Esophagus muscularis mucosa (tissue), 4 donors: ENCODE measurements around the gene NRP1. TPM values are rescaled to one million over a fixed set of nuclear protein-coding genes. Genes with fewer than 3 reads are reported as not detected.

Source experiments
- DNase-seq: peaks from one replicate; pipeline ENCODE4 v3.0.0-alpha.2; 2017; ENCODE audit errors: extremely low spot score
- H3K27ac ChIP-seq, 4 donors: fragments of 200-600 bp; sonication (generic); replicated peaks in 1 of 4; 1 replicate in 3 of 4; 2 replicates in 1 of 4; pipeline ENCODE4 v1.5.1; 2016 to 2019; ENCODE audit warnings: mild to moderate bottlenecking in 1 of 4
- H3K27me3 ChIP-seq, 4 donors: fragments of 200-600 bp; sonication (generic); one replicate each; pipeline versions ENCODE4 v1.5.1 to v1.6.0; 2016 to 2019
- H3K36me3 ChIP-seq, 4 donors: fragments of 200-600 bp; sonication (generic); one replicate each; pipeline ENCODE4 v1.5.1; 2016 to 2019
- H3K4me1 ChIP-seq, 4 donors: fragments of 200-600 bp; sonication (generic); one replicate each; pipeline ENCODE4 v1.5.1; 2016 to 2019
- H3K4me3 ChIP-seq, 4 donors: fragments of 200-600 bp; sonication (generic); 1 replicate in 2 of 4; 2 replicates in 2 of 4; pipeline ENCODE4 v1.5.1; 2016 to 2019; ENCODE audit warnings: mild to moderate bottlenecking in 4 of 4, moderate library complexity in 1 of 4
- H3K9me3 ChIP-seq, 4 donors: fragments of 200-600 bp; sonication (generic); 1 replicate in 3 of 4; 2 replicates in 1 of 4; pipeline ENCODE4 v1.5.1; 2016 to 2019
- CTCF ChIP-seq, 3 experiments: fragments of 200-600 bp in 2 of 3; fragments of 450-650 bp in 1 of 3; sonication (generic) in 2 of 3; IDR thresholded peaks; one replicate each; pipeline ENCODE4 v1.5.1; 2017 to 2019; ENCODE audit warnings: antibody characterized with exemption in 3 of 3, mild to moderate bottlenecking in 2 of 3, moderate library complexity in 1 of 3
- EP300 ChIP-seq: sonication (generic); formaldehyde crosslinking; IDR thresholded peaks from one replicate; pipeline ENCODE4 v1.6.1; 2017; ENCODE audit warnings: antibody characterized with exemption
- POLR2A ChIP-seq: fragments of 450-650 bp; IDR thresholded peaks from one replicate; pipeline ENCODE4 v1.6.1; 2017; ENCODE audit warnings: antibody characterized with exemption, moderate library complexity, mild to moderate bottlenecking, low read depth
- POLR2AphosphoS5 ChIP-seq, 2 donors: sonication (generic); formaldehyde crosslinking; IDR thresholded peaks; one replicate each; pipeline ENCODE4 v1.6.1; 2017; ENCODE audit warnings: antibody characterized with exemption in 2 of 2
- WGBS: methylation state at CpG from one replicate; pipeline ENCODE4 v1.1.5; 2018; 5-methylcytosine and 5-hydroxymethylcytosine counted together
- intact Hi-C: fragments of 100-400 bp; cut with DNase I; formaldehyde crosslinking; loops from one replicate; pipeline ENCODE4 v1.15.1; 2023
- total RNA-seq, 4 donors: library from RNA; depleted of rRNA; stranded (reverse); fragments of >200 nt; gene quantifications; one replicate each; pipeline versions ENCODE4 v1.1.0 to v1.2.1, GENCODE V29; 2016

NRP1 gene
- total RNA-seq, 4 donors from 2014 or later: 36.5 to 64.4 (median 54.1) TPM

GRCh38 chr10:33344676-33345075 is 10.2 kb upstream of the NRP1 start:
- DNase-seq: no peak
- Histone ChIP-seq H3K9me3 (no peaks in the 10 kb centered on the region), H3K4me3 (no peak overlapping the region), H3K36me3 (no peaks in the 10 kb centered on the region), H3K4me1 (peaks cover 17 to 22% (median 21%) of the 10 kb centered on the region in 4 donors), H3K27ac (no peak overlapping the region), H3K27me3 (no peaks in the 10 kb centered on the region)
- no peak for TF ChIP-seq POLR2AphosphoS5 (IDR thresholded peaks at IDR 0.05)
- no peak for TF ChIP-seq CTCF (IDR thresholded peaks at IDR 0.05)
- no peak for TF ChIP-seq EP300
- no peak for TF ChIP-seq POLR2A
- intact Hi-C loops: no loop called here
- 100% methylated on average over 2 of the region's 2 CpGs for WGBS

DNA sequence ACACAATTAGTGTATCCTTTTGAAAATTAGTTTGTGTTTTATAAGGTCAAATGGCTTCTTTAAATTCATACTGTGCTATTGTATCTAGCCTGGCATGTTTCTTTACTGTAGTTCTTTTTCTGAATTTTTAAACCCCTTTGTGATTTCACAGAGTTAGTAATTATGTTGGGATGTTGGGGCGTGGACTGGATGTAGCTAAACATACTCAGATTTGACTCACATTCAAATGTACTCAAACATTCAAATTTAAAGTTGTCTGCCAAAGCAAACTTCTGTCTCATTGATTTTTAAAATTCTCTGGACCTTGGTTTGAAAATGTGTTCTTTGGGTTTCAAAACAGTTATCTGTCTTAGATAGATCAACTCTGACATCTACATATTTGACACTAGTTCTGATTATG is 7.2 kb upstream of the NRP1 start:
- intact Hi-C loops: no loop called here
- 48% methylated on average over 1 of the region's 1 CpG for WGBS
- DNase-seq: no peak
- Histone ChIP-seq H3K27me3 (no peaks in the 10 kb centered on the region), H3K4me1 (peaks cover 24 to 34% (median 33%) of the 10 kb centered on the region in 4 donors), H3K27ac (no peak overlapping the region), H3K9me3 (no peaks in the 10 kb centered on the region), H3K36me3 (no peaks in the 10 kb centered on the region), H3K4me3 (peak overlapping the region in 3 of 4 donors; percentile 12 to 24 (median 17))
- TF ChIP-seq POLR2AphosphoS5 (IDR thresholded peaks at IDR 0.05) (no peak), EP300 (no peak), POLR2A (no peak), CTCF (IDR thresholded peaks at IDR 0.05) (no peak)

DNA sequence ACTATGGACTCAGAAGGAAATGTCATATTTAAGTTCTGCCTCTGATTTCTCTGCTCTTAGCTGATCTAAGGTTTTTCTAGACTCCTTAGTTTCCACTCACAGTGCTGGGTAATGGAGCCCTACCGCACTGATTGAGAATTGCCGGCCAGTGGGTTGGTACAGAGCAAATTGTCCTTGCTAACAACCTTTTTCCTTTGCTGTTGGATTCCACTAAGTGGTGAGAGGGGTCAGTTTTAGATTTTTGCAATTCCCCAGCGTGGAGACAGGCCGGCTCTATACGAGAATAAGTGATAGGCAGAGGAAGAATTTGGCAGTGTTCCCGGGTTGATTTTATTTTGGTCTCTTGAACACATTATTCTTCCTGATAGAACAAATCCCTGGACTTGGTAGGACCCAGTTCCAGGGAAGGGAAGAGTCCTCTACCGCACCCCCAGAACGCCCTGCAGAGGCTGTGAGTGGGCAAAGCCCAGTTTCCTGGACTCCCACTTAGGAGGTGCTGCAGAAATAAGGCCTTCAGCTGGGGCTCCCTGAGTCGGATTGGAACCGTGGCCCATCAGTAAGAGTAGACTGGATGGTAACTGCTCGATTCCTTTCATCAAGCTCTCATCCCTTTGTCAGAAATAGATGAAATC is 3.0 kb upstream of the NRP1 start:
- intact Hi-C loops: loop anchor here (5.0 kb wide), 1 partner anchor 170 kb away; no protein-coding TSS in a partner anchor
- H3K27ac ChIP-seq: peak overlapping the region; percentile 90 to 95 (median 92)
- no peaks in the 10 kb centered on the region for H3K36me3 ChIP-seq
- WGBS: 34% methylated on average over 11 of the region's 11 CpGs
- no peaks in the 10 kb centered on the region for H3K9me3 ChIP-seq
- H3K27me3 ChIP-seq: no peaks in the 10 kb centered on the region
- DNase-seq: no peak
- H3K4me1 ChIP-seq: peaks cover 22 to 56% (median 41%) of the 10 kb centered on the region in 4 donors
- TF ChIP-seq POLR2AphosphoS5 (IDR thresholded peaks at IDR 0.05) (peak in 1 of 2 donors; percentile 29), EP300 (no peak), CTCF (IDR thresholded peaks at IDR 0.05) (peak in 1 of 3 experiments; percentile 53), POLR2A (no peak)
- peak overlapping the region; percentile 74 to 95 (median 84) for H3K4me3 ChIP-seq

DNA sequence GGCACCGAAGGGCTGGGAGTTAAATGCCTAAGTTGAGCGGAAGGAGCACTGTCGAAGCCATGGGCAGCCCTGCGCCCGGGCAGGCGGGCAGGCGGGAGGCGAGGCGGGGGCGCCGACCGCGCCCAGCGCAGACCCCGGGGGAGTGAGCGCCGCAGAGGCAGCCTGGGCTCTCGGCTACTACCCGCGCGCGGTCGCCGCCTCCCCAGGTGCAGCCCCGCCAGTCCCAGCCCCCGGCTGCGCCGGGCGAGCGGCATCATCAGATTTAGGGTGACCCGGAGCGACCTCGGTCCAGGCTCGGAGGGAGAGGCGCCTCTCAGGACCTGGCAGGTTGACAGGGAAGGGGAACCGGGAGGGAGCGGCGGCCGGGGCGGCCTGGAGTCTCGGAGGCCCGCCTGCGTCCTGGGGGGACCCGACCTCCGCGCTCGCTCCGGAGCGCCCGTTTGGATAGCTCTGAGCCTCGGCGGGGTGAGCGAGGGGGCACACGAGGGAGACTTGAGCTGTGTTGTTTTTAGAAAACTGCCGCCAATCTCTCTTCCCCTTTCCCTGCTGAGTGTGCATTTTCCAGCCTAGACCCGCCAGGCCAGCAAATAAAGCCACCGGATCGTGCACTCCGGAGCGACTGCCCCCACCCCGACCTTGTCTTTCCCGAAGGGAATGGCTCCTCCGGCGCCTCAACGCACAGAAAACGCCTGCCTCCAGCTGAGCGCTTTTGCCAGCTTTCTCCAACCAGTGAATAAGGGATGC is 2.3 kb upstream of the NRP1 start:
- Histone ChIP-seq H3K36me3 (no peaks in the 10 kb centered on the region), H3K27me3 (no peaks in the 10 kb centered on the region), H3K4me1 (peaks cover 15 to 54% (median 39%) of the 10 kb centered on the region in 4 donors), H3K27ac (peak overlapping the region; percentile 90 to 95 (median 92)), H3K4me3 (peak overlapping the region; percentile 74 to 95 (median 84)), H3K9me3 (no peaks in the 10 kb centered on the region)
- WGBS: 9% methylated on average over 16 of the region's 67 CpGs
- no peak for DNase-seq
- intact Hi-C loops: loop anchor here (5.0 kb wide), 1 partner anchor 171 kb away; no protein-coding TSS in a partner anchor
- no peak for TF ChIP-seq CTCF (IDR thresholded peaks at IDR 0.05)
- TF ChIP-seq EP300: no peak
- TF ChIP-seq POLR2AphosphoS5 (IDR thresholded peaks at IDR 0.05): no peak
- no peak for TF ChIP-seq POLR2A
